IMR-90 (cell line): ENCODE data around the gene PRKRIP1. TPM values are rescaled to one million over a fixed set of nuclear protein-coding genes. Genes with fewer than 3 reads are reported as not detected.

ENCODE experiments used
- ATAC-seq: fragments of 200-7000 bp; cut with Tn5 transposase; 2 replicates; pipeline ENCODE4 v1.9.1; 2020; ENCODE audit warnings: low read depth, mild to moderate bottlenecking, moderate library complexity
- BruUV-seq: library from RNA; stranded (reverse); fragments of 400-500 nt; replicated peaks from 2 replicates; lab custom pipeline; 2021; lab: Mats Ljungman, UMichigan
- CTCF ChIA-PET: fragments of 300-600 bp; formaldehyde crosslinking; extraction: SDS; loops from one replicate; lab custom pipeline; 2021; ENCODE audit warnings: antibody characterized with exemption; lab: Yijun Ruan, JAX
- POLR2A ChIA-PET: fragments of 300-600 bp; sonication (Branson Sonifier 250); formaldehyde crosslinking; loops from one replicate; lab custom pipeline; 2022; ENCODE audit warnings: antibody characterized with exemption; ENCODE audit not compliant: unreplicated experiment; lab: Charles Lee
- DNase-seq: peaks from one replicate; pipeline ENCODE4 v3.0.0; 2013
- H2AFZ ChIP-seq: replicated peaks from 2 replicates; pipeline ENCODE3; 2013; ENCODE audit warnings: low read length, mild to moderate bottlenecking; ENCODE audit not compliant: poor library complexity
- H2AK5ac ChIP-seq: 2 replicates; pipeline ENCODE4 v1.6.1; 2013; ENCODE audit warnings: low read depth, low read length, inconsistent platforms
- H2AK9ac ChIP-seq: replicated peaks from 2 replicates; pipeline ENCODE3; 2013; ENCODE audit warnings: mild to moderate bottlenecking, low read depth, low read length, moderate library complexity; ENCODE audit not compliant: poor library complexity
- H2BK120ac ChIP-seq: 2 replicates; pipeline ENCODE4 v1.6.1; 2013; ENCODE audit warnings: low read depth, low read length, inconsistent platforms
- H2BK15ac ChIP-seq: 3 replicates; pipeline ENCODE4 v1.6.1; 2013; ENCODE audit warnings: low read depth, low read length, inconsistent platforms
- H2BK20ac ChIP-seq: 2 replicates; pipeline ENCODE4 v1.6.1; 2013; ENCODE audit warnings: low read depth, mild to moderate bottlenecking, inconsistent platforms, low read length, moderate library complexity
- H2BK5ac ChIP-seq: 2 replicates; pipeline ENCODE4 v1.6.1; 2013; ENCODE audit warnings: mild to moderate bottlenecking, low read depth, low read length, inconsistent platforms; ENCODE audit not compliant: poor library complexity, severe bottlenecking
- H3K14ac ChIP-seq: replicated peaks from 2 replicates; pipeline ENCODE4 v1.6.1; 2013; ENCODE audit warnings: low read depth, low read length, inconsistent platforms
- H3K18ac ChIP-seq: 2 replicates; pipeline ENCODE4 v1.6.1; 2013; ENCODE audit warnings: low read depth, low read length, control low read depth
- H3K23ac ChIP-seq: 2 replicates; pipeline ENCODE4 v1.6.1; 2013; ENCODE audit warnings: low read depth, low read length, inconsistent platforms
- H3K27ac ChIP-seq: 2 replicates; pipeline ENCODE4 v1.5.1; 2013; ENCODE audit warnings: mild to moderate bottlenecking, control low read depth, low read length; ENCODE audit not compliant: insufficient read depth
- H3K27me3 ChIP-seq: 2 replicates; pipeline ENCODE4 v1.6.1; 2013; ENCODE audit warnings: low read length; ENCODE audit not compliant: control insufficient read depth, insufficient read depth
- H3K36me3 ChIP-seq: 2 replicates; pipeline ENCODE4 v1.6.1; 2013; ENCODE audit warnings: low read length, mixed read lengths; ENCODE audit not compliant: control insufficient read depth, insufficient read depth
- H3K4ac ChIP-seq: 2 replicates; pipeline ENCODE4 v1.6.1; 2013; ENCODE audit warnings: low read depth, low read length, inconsistent platforms
- H3K4me1 ChIP-seq: 2 replicates; pipeline ENCODE4 v1.6.1; 2013; ENCODE audit warnings: low read length, mixed read lengths; ENCODE audit not compliant: control insufficient read depth, insufficient read depth
- H3K4me2 ChIP-seq: 2 replicates; pipeline ENCODE4 v1.6.1; 2013; ENCODE audit warnings: low read depth, mild to moderate bottlenecking, control low read depth, low read length, moderate library complexity
- H3K4me3 ChIP-seq: 2 replicates; pipeline ENCODE4 v1.5.1; 2013; ENCODE audit warnings: low read depth, mild to moderate bottlenecking, control low read depth, low read length, moderate library complexity; ENCODE audit not compliant: insufficient read depth
- H3K56ac ChIP-seq: 2 replicates; pipeline ENCODE4 v1.6.1; 2013; ENCODE audit warnings: low read length, inconsistent platforms; ENCODE audit not compliant: insufficient read depth; ENCODE audit errors: extremely low read depth
- H3K79me1 ChIP-seq, 2 experiments: 2 replicates each; pipeline ENCODE4 v1.6.1; 2013; ENCODE audit warnings: low read length in 2 of 2, inconsistent platforms in 1 of 2, low read depth in 1 of 2
- H3K9ac ChIP-seq: 2 replicates; pipeline ENCODE4 v1.6.1; 2013; ENCODE audit warnings: low read depth, low read length, control low read depth
- H3K9me1 ChIP-seq: 2 replicates; pipeline ENCODE4 v1.6.1; 2013; ENCODE audit warnings: low read length, inconsistent platforms; ENCODE audit not compliant: insufficient read depth
- H3K9me3 ChIP-seq: 2 replicates; pipeline ENCODE4 v1.6.1; 2013; ENCODE audit warnings: low read length; ENCODE audit not compliant: control insufficient read depth, insufficient read depth
- H4K20me1 ChIP-seq: 2 replicates; pipeline ENCODE4 v1.6.1; 2013; ENCODE audit warnings: low read length, inconsistent platforms; ENCODE audit not compliant: insufficient read depth
- H4K5ac ChIP-seq: 2 replicates; pipeline ENCODE4 v1.6.1; 2013; ENCODE audit warnings: mild to moderate bottlenecking, low read depth, low read length, control low read depth
- H4K8ac ChIP-seq, 2 experiments: 2 replicates each; pipeline ENCODE4 v1.6.1; 2013; ENCODE audit warnings: low read depth in 2 of 2, low read length in 2 of 2, control low read depth in 1 of 2, inconsistent platforms in 1 of 2
- H4K91ac ChIP-seq: 2 replicates; pipeline ENCODE4 v1.6.1; 2013; ENCODE audit warnings: low read depth, low read length, inconsistent platforms; ENCODE audit not compliant: insufficient read depth
- BHLHE40 ChIP-seq: fragments of 150-350 bp; IDR thresholded peaks from 2 replicates; pipeline ENCODE4 v1.6.1; 2016; ENCODE audit warnings: mild to moderate bottlenecking, low read depth, low read length
- CEBPB ChIP-seq: IDR thresholded peaks from 2 replicates; pipeline ENCODE4 v1.6.1; 2012; ENCODE audit warnings: low read depth, low read length, improper control_type of control experiment
- MAFK ChIP-seq: IDR thresholded peaks from 2 replicates; pipeline ENCODE4 v1.6.1; 2012; ENCODE audit warnings: low read depth, low read length, improper control_type of control experiment
- MXI1 ChIP-seq: IDR thresholded peaks from 2 replicates; pipeline ENCODE4 v1.6.1; 2012; ENCODE audit warnings: low read depth, mild to moderate bottlenecking, low read length, moderate library complexity, borderline replicate concordance
- NFE2L2 ChIP-seq: fragments of 150-350 bp; IDR thresholded peaks from 2 replicates; pipeline ENCODE4 v1.6.1; 2016; ENCODE audit warnings: low read depth, mild to moderate bottlenecking, low read length
- POLR2A ChIP-seq: IDR thresholded peaks from 2 replicates; pipeline ENCODE4 v1.6.1; 2012; ENCODE audit warnings: mild to moderate bottlenecking, low read depth, low read length
- RCOR1 ChIP-seq: IDR thresholded peaks from 2 replicates; pipeline ENCODE4 v1.6.1; 2012; ENCODE audit warnings: mild to moderate bottlenecking, low read length, improper control_type of control experiment; ENCODE audit not compliant: insufficient replicate concordance
- RFX5 ChIP-seq: IDR thresholded peaks from 2 replicates; pipeline ENCODE4 v1.8.0; 2012; ENCODE audit warnings: low read depth, mild to moderate bottlenecking, low read length, moderate library complexity
- USF2 ChIP-seq: fragments of 150-350 bp; IDR thresholded peaks from 2 replicates; pipeline ENCODE4 v1.6.1; 2017; ENCODE audit warnings: mild to moderate bottlenecking, antibody characterized with exemption, low read length, low read depth
- WGBS, 2 experiments: methylation state at CpG; one replicate each; pipeline versions ENCODE4 v1.1.5 to v1.1.7; 2013; ENCODE audit warnings: missing lambda C conversion rate in 2 of 2; ENCODE audit not compliant: insufficient read length in 1 of 2; ENCODE audit errors: extremely low coverage in 2 of 2; 5-methylcytosine and 5-hydroxymethylcytosine counted together
- dilution Hi-C: fragments of 300-500 bp; cut with HindIII; formaldehyde crosslinking; loops from one replicate; pipeline ENCODE4 v1.14.3; 2018; ENCODE audit warnings: low sequenced_read_pairs; ENCODE audit not compliant: unreplicated experiment
- in situ Hi-C: fragments of 300-500 bp; cut with MboI; formaldehyde crosslinking; loops from 3 replicates; pipeline ENCODE4 v1.14.3; 2019; ENCODE audit warnings: low sequenced_read_pairs, inconsistent platforms, mixed read lengths
- intact Hi-C: fragments of 100-400 bp; cut with micrococcal nuclease; formaldehyde crosslinking; loops from 2 replicates; pipeline ENCODE4 v1.10.0; 2022
- polyA plus RNA-seq, 3 experiments: library from polyadenylated mRNA; depleted of rRNA; stranded (reverse); fragments of >200 nt; gene quantifications; 2 replicates each; pipeline ENCODE4 v1.2.3, GENCODE V29; 2012; ENCODE audit warnings: low replicate concordance in 1 of 3
- total RNA-seq: library from RNA; depleted of rRNA; stranded (reverse); fragments of >200 nt; gene quantifications from 2 replicates; pipeline ENCODE4 v1.2.3, GENCODE V29; 2012

The PRKRIP1 gene
- total and polyA plus RNA-seq, 2 of the 4 experiments (the other 2 are of a cell fraction): 6.5 to 21.6 TPM

GRCh38 chr7:102444961-102445673 is 49.0 kb downstream of the PRKRIP1 start:
- Histone ChIP-seq H2AFZ (no peak overlapping the region), H2BK120ac (no peak overlapping the region), H3K4me2 (no peak overlapping the region), H3K27me3 (no peaks in the 10 kb centered on the region), H3K9me1 (0 out of 2 replicates have a peak, but pooled peaks cover 2% of the 10 kb centered on the region), H3K14ac (no peak overlapping the region), H3K27ac (no peak overlapping the region), H4K5ac (no peak overlapping the region), H4K8ac (no peak overlapping the region), H3K36me3 (peaks cover 30% of the 10 kb centered on the region), H3K9me3 (no peaks in the 10 kb centered on the region), H2AK9ac (no peak overlapping the region), H3K9ac (no peak overlapping the region), H4K20me1 (peaks cover 4% of the 10 kb centered on the region; the same call in 1 of the 2 replicates), H4K91ac (no peak overlapping the region), H2BK20ac (no peak overlapping the region), H3K56ac (no peak overlapping the region), H2AK5ac (no peak overlapping the region), H2BK5ac (no peak overlapping the region), H3K79me1 (peaks cover 0 to 14% of the 10 kb centered on the region in 2 experiments; a peak in 2 of 4 replicates), H3K23ac (no peak overlapping the region), H3K4me3 (no peak overlapping the region), H3K4me1 (peaks cover 7% of the 10 kb centered on the region), H3K18ac (no peak overlapping the region), H2BK15ac (no peak overlapping the region), H3K4ac (no peak overlapping the region)
- in situ Hi-C loops: no loop called here
- ChIA-PET POLR2A (no interaction called here), CTCF (no interaction called here)
- no peak for ATAC-seq
- BruUV-seq: no TSS peak
- intact Hi-C loops: no loop called here
- TF ChIP-seq POLR2A: no peak
- no peak for TF ChIP-seq BHLHE40
- no peak for TF ChIP-seq NFE2L2
- no peak for TF ChIP-seq MAFK
- no peak for TF ChIP-seq RFX5
- TF ChIP-seq MXI1: no peak
- TF ChIP-seq CEBPB: no peak
- TF ChIP-seq USF2: no peak
- no peak for TF ChIP-seq RCOR1
- WGBS, 2 experiments: 100% methylated on average over 10 of the region's 17 CpGs; no CpG with 5 or more reads in 1 of the 2 experiments
- no peak for DNase-seq
- dilution Hi-C loops: no loop called here
